ENCODE results near the gene OSBPL3.

Gene OSBPL3

DNA sequence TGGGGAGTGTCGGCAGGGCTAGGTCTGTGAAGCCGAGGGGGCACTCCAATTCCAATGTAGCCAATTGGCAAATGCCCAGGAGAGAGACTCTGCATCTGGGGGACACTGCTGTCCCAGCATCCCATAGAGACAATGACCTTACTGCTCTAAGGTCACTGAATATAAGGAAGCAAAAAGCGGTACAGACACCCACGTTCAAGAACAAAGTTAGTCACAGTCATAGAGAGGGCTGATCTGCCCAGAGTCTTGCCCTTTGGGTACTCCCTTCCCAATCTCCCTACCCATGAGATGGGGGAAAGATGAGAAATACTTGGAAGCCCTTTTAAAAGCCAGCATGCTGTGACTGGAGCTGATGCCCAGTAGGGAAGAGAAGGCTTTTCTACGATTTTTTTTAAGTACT lies 146.4 kb downstream of the OSBPL3 start:
- Mint-ChIP-seq H3K27ac (peak overlapping the region; percentile 99), H3K27me3 (no peaks in the 10 kb centered on the region), H3K36me3 (peaks cover 9% of the 10 kb centered on the region), H3K9me3 (no peaks in the 10 kb centered on the region), H3K4me1 (peaks cover 49% of the 10 kb centered on the region), H3K4me3 (peak overlapping the region; percentile 87)
- DNase-seq (ENCODE audit: low spot score in 2 of 2) (no peak), ATAC-seq (ENCODE audit: low read depth) (no peak)

DNA sequence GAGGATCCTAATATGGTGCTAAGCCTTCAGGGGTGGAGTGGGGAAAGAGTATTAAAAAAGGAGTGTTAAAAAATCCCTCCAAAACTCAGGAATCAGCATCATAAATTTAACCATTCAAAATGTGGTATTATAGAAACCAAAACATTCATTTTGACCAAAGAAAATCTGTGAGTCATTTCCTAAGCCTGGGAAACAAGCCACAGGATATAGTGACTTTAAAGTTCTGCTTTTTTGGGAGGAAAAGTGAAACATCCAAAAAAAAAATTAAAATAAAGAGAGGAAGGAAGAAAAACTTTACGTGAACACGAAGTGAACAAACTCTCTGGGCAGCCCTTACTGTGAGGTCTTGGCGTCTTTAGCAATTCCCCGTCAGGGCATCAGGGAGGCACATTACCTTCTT lies 148.7 kb downstream of the OSBPL3 start:
- H3K4me3 Mint-ChIP-seq = no peak overlapping the region
- peaks cover 14% of the 10 kb centered on the region for H3K36me3 Mint-ChIP-seq
- DNase-seq (ENCODE audit: low spot score in 2 of 2) = no peak
- H3K27me3 Mint-ChIP-seq = no peaks in the 10 kb centered on the region
- H3K4me1 Mint-ChIP-seq = peaks cover 37% of the 10 kb centered on the region
- no peaks in the 10 kb centered on the region for H3K9me3 Mint-ChIP-seq
- peak overlapping the region; percentile 36 for H3K27ac Mint-ChIP-seq
- ATAC-seq (ENCODE audit: low read depth) = no peak

DNA sequence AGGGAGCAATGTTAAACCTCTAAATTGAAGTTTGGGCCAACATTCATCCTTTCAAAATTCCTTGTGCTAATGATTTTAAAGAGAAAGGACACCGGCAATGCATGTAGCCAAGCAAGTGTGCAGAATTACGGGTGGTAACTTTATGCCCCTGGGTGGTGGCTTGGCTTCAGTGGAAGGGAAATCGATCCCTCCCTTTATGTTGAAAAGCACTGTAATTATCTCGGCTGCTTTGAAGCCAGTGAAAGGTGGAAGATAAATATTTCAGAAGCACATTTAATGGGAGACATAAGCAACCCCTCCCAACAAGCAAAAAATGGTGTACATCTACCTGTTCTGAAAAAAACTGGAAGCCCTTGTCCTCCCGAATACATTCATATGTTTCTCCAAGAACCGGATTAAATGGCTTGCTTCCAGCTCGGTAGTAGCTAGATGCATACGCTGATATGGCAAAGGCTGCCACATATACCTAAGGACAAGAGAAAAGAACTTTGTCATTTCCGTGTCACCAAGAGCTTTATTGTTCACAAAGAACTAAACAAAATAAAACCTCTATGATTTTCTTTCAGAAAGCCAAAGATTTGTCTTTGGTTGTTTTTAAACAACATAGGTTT lies 149.4 kb downstream of the OSBPL3 start:
- H3K4me1 Mint-ChIP-seq = peaks cover 40% of the 10 kb centered on the region
- no peaks in the 10 kb centered on the region for H3K27me3 Mint-ChIP-seq
- H3K4me3 Mint-ChIP-seq = no peak overlapping the region
- H3K36me3 Mint-ChIP-seq = peaks cover 15% of the 10 kb centered on the region
- DNase-seq (ENCODE audit: low spot score in 2 of 2) (no peak), ATAC-seq (ENCODE audit: low read depth) (no peak)
- no peaks in the 10 kb centered on the region for H3K9me3 Mint-ChIP-seq
- peak overlapping the region; percentile 36 for H3K27ac Mint-ChIP-seq

DNA sequence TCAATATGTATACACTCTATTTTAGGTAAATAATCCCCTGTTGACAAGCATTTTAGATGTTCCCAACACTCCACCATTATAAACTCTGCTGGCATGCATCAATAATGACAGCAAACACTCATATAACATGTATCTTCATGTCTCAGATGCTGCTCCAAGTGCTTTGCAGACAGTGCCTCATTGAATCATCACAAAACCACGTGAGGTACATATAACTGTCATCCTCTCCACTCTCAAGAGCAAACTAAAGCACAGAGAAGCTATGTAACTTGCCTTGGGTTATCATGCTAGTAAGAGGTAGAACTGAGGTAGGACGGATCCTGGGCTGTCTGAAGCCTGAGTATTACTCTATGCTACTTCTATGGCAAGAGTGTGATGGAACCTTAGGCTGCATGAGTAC lies 150.2 kb downstream of the OSBPL3 start:
- H3K4me1 Mint-ChIP-seq = peaks cover 43% of the 10 kb centered on the region
- H3K27me3 Mint-ChIP-seq = no peaks in the 10 kb centered on the region
- no peak for ATAC-seq (ENCODE audit: low read depth)
- H3K36me3 Mint-ChIP-seq = peaks cover 19% of the 10 kb centered on the region
- H3K9me3 Mint-ChIP-seq = no peaks in the 10 kb centered on the region
- no peak for DNase-seq (ENCODE audit: low spot score in 2 of 2)
- no peak overlapping the region for H3K4me3 Mint-ChIP-seq
- H3K27ac Mint-ChIP-seq = peak overlapping the region; percentile 19

DNA sequence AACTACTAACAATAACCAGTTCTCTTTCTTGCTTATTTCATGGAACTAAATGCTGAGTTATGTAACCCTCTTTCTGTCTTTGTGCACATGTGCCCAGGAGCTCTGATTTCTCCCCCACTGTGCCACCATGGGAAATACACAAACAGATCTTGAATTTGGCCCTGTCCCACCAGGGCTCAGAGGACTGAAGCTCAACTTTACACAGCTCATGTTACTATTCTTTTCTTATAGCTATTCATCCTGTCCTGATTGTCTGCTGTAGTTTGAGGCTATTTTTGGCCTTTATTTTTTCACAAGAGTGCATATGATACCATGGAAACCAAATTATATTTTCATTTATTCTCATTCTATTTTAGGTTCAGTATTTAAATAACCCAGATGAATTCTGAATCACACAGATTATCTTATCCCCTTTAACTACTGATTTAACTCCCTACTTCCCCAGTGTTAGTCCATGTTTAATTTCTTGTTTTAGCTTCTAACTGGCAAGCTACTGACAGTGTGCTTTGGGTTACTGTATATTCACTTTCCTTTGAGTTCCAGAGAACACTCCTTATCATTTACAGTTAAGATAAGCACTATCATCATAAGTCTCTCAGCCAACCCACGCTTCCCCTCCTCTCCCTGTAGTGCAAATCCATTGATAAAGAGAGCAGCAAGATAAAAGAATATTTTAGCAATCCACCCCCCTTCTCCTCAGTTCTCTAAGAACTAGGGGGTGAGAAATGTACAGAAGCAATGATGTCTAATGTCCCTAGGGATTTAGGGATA lies 150.9 kb downstream of the OSBPL3 start:
- no peaks in the 10 kb centered on the region for H3K9me3 Mint-ChIP-seq
- ATAC-seq (ENCODE audit: low read depth) (no peak), DNase-seq (ENCODE audit: low spot score in 2 of 2) (no peak)
- peaks cover 22% of the 10 kb centered on the region for H3K36me3 Mint-ChIP-seq
- H3K27ac Mint-ChIP-seq = peak overlapping the region; percentile 19
- no peaks in the 10 kb centered on the region for H3K27me3 Mint-ChIP-seq
- H3K4me1 Mint-ChIP-seq = peaks cover 46% of the 10 kb centered on the region
- H3K4me3 Mint-ChIP-seq = no peak overlapping the region

DNA sequence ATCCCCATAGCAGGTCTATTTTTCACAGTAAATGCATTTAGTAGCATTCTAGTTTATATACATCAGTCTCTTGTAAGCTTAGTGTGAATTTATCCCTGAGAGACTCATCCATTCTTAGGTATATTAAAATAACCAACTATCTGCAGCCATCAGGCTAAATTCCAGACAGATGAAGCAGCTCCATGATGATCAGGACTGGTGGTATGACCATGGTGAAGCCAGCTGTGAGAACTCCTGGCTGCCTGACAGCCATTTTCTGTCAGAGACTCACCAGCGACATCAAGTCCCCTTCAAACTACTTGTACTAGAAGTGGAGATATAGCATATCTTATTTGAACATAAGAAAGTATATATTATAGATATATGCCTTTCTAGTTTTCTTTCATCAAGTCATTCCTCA lies 152.4 kb downstream of the OSBPL3 start:
- DNase-seq (ENCODE audit: low spot score in 2 of 2) (no peak), ATAC-seq (ENCODE audit: low read depth) (no peak)
- Mint-ChIP-seq H3K4me1 (peaks cover 34% of the 10 kb centered on the region), H3K9me3 (no peaks in the 10 kb centered on the region), H3K27ac (no peak overlapping the region), H3K4me3 (no peak overlapping the region), H3K27me3 (no peaks in the 10 kb centered on the region), H3K36me3 (peaks cover 22% of the 10 kb centered on the region)

DNA sequence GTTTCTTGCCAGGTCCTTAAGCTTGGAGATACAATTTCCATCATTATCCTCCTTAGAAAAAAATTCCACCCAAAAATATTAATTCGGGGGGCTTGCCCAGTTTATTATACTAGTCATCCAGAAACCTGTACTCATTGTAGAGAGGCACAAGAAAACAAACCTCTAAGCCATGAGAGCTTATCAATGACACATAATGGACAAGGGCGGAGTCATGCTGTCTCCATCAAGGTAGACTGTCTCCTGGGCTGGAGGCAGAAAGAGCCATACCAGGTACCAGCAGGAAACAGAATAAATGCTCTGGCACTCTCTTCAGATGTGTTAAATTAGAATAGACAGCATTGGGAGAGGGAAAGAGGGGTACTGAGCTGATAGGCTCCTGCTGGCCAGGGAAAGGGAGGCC lies 153.0 kb downstream of the OSBPL3 start:
- Mint-ChIP-seq H3K4me1 (peaks cover 32% of the 10 kb centered on the region), H3K27ac (peak overlapping the region; percentile 15), H3K9me3 (no peaks in the 10 kb centered on the region), H3K4me3 (no peak overlapping the region), H3K27me3 (no peaks in the 10 kb centered on the region), H3K36me3 (peaks cover 22% of the 10 kb centered on the region)
- no peak for ATAC-seq (ENCODE audit: low read depth)
- no peak for DNase-seq (ENCODE audit: low spot score in 2 of 2)

DNA sequence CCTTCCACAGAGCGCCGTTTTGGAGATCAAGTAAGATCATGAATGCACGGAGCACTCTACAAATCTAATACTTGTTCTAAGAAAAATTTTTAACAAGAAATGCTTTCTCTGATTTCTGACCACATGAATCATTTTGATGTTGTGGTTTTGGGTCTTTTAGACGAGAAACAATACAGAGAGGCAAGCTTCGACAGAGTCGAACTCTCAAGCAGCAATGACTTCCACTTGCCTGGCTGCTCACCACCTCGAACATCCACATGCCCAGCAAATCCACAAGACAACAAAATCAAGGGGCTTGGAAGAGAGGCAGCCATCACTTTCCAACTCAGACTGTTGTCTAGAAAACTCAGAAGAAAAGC lies 153.3 kb downstream of the OSBPL3 start:
- DNase-seq (ENCODE audit: low spot score in 2 of 2) = no peak
- H3K27me3 Mint-ChIP-seq = no peaks in the 10 kb centered on the region
- H3K36me3 Mint-ChIP-seq = peaks cover 22% of the 10 kb centered on the region
- no peak for ATAC-seq (ENCODE audit: low read depth)
- H3K9me3 Mint-ChIP-seq = no peaks in the 10 kb centered on the region
- H3K4me3 Mint-ChIP-seq = no peak overlapping the region
- peak overlapping the region; percentile 15 for H3K27ac Mint-ChIP-seq
- H3K4me1 Mint-ChIP-seq = peaks cover 34% of the 10 kb centered on the region

DNA sequence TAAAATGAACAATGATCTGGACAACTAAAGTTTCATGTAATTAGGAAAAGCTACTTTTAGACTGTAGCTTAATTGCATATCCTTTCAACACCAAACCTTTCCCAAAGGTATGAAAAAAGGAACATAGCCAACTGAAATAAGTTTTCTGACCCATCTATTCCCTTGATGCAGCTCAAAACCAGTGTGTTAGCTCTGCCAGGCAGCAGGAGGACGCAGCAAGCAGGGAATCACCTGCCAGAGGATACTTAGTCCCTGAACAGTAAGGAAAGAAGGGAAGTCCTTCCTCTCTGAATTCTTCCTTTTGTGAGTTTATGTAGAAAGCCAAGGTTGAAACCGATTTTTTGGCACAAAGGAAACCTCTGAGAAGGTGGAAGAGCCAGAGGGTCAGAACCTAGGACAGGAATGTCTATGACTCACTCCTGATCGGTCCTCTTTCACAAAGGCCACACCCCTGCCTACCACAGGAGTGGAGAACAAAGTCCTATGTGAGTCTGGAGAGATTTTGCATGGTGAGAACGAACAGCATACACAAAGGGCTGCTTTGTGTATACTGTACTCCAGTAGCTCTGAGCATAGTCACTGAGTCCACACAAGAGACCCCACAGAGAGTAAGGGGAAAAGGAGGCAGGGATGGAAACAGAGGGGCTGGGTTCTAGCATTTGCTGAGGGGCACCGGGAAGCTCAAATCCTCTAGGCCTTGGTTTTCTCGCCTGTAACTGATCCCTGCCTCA lies 153.9 kb downstream of the OSBPL3 start:
- DNase-seq (ENCODE audit: low spot score in 2 of 2) (no peak), ATAC-seq (ENCODE audit: low read depth) (no peak)
- H3K4me3 Mint-ChIP-seq = no peak overlapping the region
- H3K27me3 Mint-ChIP-seq = no peaks in the 10 kb centered on the region
- H3K4me1 Mint-ChIP-seq = peaks cover 36% of the 10 kb centered on the region
- peak overlapping the region; percentile 15 for H3K27ac Mint-ChIP-seq
- no peaks in the 10 kb centered on the region for H3K9me3 Mint-ChIP-seq
- peaks cover 22% of the 10 kb centered on the region for H3K36me3 Mint-ChIP-seq

DNA sequence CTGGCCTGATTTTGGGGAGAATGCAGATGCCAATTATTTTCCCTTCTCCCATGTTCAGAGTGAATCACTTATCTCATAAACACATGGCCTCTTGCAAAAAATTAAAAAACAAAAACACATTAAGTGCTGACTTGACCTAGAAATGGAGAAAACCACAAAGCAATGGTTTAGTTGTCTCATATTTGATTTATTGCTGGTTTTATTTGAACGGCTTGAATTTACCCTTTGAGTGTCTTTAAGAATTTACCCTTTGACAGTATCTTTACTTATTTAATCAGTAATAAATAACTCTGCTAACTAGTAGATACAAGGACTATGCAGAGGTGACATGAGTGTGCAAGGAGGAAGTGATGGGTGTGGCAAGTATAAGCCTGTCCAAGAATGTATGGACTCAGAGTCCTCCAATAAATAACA lies 154.6 kb downstream of the OSBPL3 start:
- peak overlapping the region; percentile 15 for H3K27ac Mint-ChIP-seq
- no peak overlapping the region for H3K4me3 Mint-ChIP-seq
- no peaks in the 10 kb centered on the region for H3K9me3 Mint-ChIP-seq
- H3K4me1 Mint-ChIP-seq = peaks cover 38% of the 10 kb centered on the region
- peaks cover 21% of the 10 kb centered on the region for H3K36me3 Mint-ChIP-seq
- H3K27me3 Mint-ChIP-seq = no peaks in the 10 kb centered on the region
- DNase-seq (ENCODE audit: low spot score in 2 of 2) (no peak), ATAC-seq (ENCODE audit: low read depth) (no peak)

DNA sequence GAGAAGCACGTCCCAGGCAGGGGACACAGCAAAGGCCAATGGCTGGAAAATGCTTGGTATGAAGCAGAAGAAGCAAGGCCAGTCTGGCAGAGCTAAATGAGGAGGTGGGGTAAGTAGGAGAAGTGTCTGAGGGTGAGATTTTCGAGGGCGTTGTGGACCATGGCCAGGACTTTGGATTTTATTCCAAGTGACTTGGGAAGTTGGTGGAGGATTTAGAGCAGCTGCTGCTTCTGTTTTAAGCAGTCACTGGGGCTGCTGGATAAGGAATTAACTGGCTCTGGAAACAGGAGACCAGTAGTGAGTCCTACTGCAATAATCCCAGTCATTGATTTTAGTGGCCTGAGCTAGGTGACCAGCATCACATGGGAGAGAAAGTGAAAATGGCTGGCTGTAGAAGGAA lies 155.1 kb downstream of the OSBPL3 start:
- H3K27ac Mint-ChIP-seq = peak overlapping the region; percentile 32
- no peaks in the 10 kb centered on the region for H3K27me3 Mint-ChIP-seq
- no peak overlapping the region for H3K4me3 Mint-ChIP-seq
- H3K9me3 Mint-ChIP-seq = no peaks in the 10 kb centered on the region
- no peak for ATAC-seq (ENCODE audit: low read depth)
- DNase-seq (ENCODE audit: low spot score in 2 of 2) = no peak
- peaks cover 21% of the 10 kb centered on the region for H3K36me3 Mint-ChIP-seq
- peaks cover 41% of the 10 kb centered on the region for H3K4me1 Mint-ChIP-seq

DNA sequence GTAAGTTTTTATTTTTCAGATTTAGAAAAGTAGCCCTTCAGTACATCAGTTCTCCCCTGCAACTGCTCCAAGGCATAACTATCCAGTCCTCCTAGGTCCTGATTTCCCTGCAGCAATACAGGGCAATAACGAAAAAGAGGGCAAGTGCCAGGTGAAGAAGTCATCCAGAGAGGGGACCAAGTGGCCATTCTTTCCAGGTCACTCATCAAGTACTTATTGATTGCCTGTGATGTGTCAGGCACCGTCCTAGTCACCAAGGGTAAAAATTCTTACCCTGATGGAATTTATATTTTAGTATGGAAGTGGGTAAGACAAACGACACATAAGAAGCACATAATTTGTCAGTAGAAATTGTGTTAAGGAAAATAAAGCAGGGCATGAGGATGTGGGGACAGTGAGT lies 155.6 kb downstream of the OSBPL3 start:
- no peak for DNase-seq (ENCODE audit: low spot score in 2 of 2)
- H3K27ac Mint-ChIP-seq = peak overlapping the region; percentile 32
- no peaks in the 10 kb centered on the region for H3K27me3 Mint-ChIP-seq
- H3K36me3 Mint-ChIP-seq = peaks cover 21% of the 10 kb centered on the region
- peaks cover 38% of the 10 kb centered on the region for H3K4me1 Mint-ChIP-seq
- no peak for ATAC-seq (ENCODE audit: low read depth)
- H3K9me3 Mint-ChIP-seq = no peaks in the 10 kb centered on the region
- H3K4me3 Mint-ChIP-seq = no peak overlapping the region

DNA sequence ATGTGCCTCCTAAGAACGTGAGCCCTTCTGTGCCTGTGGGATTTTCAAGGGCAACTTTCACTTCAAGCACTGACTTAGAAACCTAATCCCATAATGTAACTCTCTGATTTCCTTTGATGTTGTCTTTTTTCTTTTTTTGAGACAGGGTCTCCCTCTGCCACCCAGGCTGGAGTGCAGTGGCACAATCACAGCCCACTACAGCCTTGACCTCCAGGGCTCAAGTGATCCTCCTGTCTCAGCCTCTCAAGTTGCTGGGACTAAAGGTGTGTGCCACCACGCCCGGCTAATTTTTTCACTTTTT lies 158.3 kb downstream of the OSBPL3 start:
- Mint-ChIP-seq H3K9me3 (no peaks in the 10 kb centered on the region), H3K4me3 (peak overlapping the region; percentile 61), H3K4me1 (peaks cover 31% of the 10 kb centered on the region), H3K36me3 (peaks cover 19% of the 10 kb centered on the region), H3K27me3 (no peaks in the 10 kb centered on the region), H3K27ac (peak overlapping the region; percentile 99)
- no peak for DNase-seq (ENCODE audit: low spot score in 2 of 2)
- no peak for ATAC-seq (ENCODE audit: low read depth)

DNA sequence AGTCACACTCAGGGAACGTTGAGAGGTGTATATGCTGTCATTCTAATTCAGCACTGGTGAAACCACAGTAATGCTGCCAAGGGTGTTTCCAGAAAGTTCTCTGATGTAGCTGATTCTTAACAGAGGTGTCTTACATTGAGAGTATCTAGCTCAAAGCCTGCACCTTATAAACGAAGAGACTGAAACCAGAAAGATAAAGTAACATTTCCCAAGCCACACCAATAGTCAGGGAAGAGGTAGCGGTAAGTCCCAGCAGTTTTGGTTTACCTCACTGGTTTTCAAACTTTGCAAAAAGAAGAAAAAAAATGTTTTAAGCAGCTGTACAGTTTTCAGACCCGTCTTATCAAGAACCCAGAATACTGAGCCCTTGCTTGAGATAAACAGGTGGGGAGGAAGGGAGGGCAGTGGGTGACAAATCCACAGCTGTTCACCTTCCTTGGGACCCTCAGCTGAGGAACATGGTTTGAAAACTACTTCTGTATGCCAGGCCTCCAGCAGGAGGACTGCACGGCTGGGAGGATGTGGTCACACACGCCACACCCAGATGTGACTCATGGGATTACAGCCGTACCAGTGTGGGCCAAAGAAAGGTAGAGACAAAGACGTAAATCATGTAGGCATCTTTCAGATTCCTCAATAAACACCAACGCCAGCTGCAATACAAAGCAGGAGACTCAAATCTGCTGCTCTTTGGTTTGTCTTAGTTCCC lies 158.8 kb downstream of the OSBPL3 start:
- peaks cover 16% of the 10 kb centered on the region for H3K36me3 Mint-ChIP-seq
- ATAC-seq (ENCODE audit: low read depth) = peak; percentile 84
- H3K4me3 Mint-ChIP-seq = peak overlapping the region; percentile 61

More for the DNA sequence above, 158.8 kb downstream of the OSBPL3 start:
- Mint-ChIP-seq H3K9me3 (no peaks in the 10 kb centered on the region), H3K27ac (peak overlapping the region; percentile 99), H3K27me3 (no peaks in the 10 kb centered on the region), H3K4me1 (peaks cover 28% of the 10 kb centered on the region)
- peak; percentile 55 to 67 for DNase-seq (ENCODE audit: low spot score in 2 of 2)

Data from memory B cell (primary cell).